Measurements from ENCODE around the gene UQCC2. TPM values are rescaled to one million over a fixed set of nuclear protein-coding genes. Genes with fewer than 3 reads are reported as not detected.
A peak's percentile ranks its signal among the peaks of the same experiment; 100 is the strongest.

Gene UQCC2
- 97.2 and 99.4 TPM in 2 replicates for total RNA-seq
- long read RNA-seq, full-length matches to known transcripts, result 36 of 49 reads
- long read RNA-seq, partial matches to known transcripts, result 4 of 49 reads
- long read RNA-seq, other reads (novel, unspliced or antisense), result 9 of 49 reads

- peaks cover 25% of the 10 kb centered on the region for H3K4me1 Mint-ChIP-seq (ENCODE audit: low read depth)
- H3K36me3 Mint-ChIP-seq (ENCODE audit: insufficient read depth), result peaks cover 9% of the 10 kb centered on the region
- peak; percentile 96 for DNase-seq (ENCODE audit: low spot score, unreplicated experiment)
- H3K27ac Mint-ChIP-seq, result peak within 1 kb of the TSS; percentile 99
- peak within 1 kb of the TSS; percentile 98 for H3K4me3 Mint-ChIP-seq (ENCODE audit: low read depth)
- TF ChIP-seq CTCF (IDR thresholded peaks at IDR 0.05; ENCODE audit: unreplicated experiment), result peak; percentile 61
- no peaks in the 10 kb centered on the region for H3K27me3 Mint-ChIP-seq
- H3K9me3 Mint-ChIP-seq (ENCODE audit: low read depth), result no peaks in the 10 kb centered on the region
Observed at GRCh38 chr6:33711140-33712129, at the start of gene UQCC2. TSS of gene UQCC2 (minus strand) at chr6:33711700. CDS start at chr6:33711686, 14 bp downstream.

- H3K4me3 Mint-ChIP-seq (ENCODE audit: low read depth), result no peak overlapping the region
- no peak overlapping the region for H3K27ac Mint-ChIP-seq
- no peaks in the 10 kb centered on the region for H3K4me1 Mint-ChIP-seq (ENCODE audit: low read depth)
- no peak for TF ChIP-seq CTCF (IDR thresholded peaks at IDR 0.05; ENCODE audit: unreplicated experiment)
- no peak for DNase-seq (ENCODE audit: low spot score, unreplicated experiment)
- no peaks in the 10 kb centered on the region for H3K36me3 Mint-ChIP-seq (ENCODE audit: insufficient read depth)
- no peaks in the 10 kb centered on the region for H3K9me3 Mint-ChIP-seq (ENCODE audit: low read depth)
- H3K27me3 Mint-ChIP-seq, result peaks cover 3% of the 10 kb centered on the region
Observed at GRCh38 chr6:33759887-33760629, 48.6 kb upstream of the UQCC2 start.

- Mint-ChIP-seq H3K4me3 (ENCODE audit: low read depth) (no peak overlapping the region), H3K27ac (no peak overlapping the region), H3K27me3 (peaks cover 3% of the 10 kb centered on the region)
Observed at GRCh38 chr6:33758815-33759216, 47.3 kb upstream of the UQCC2 start.

GRCh38 chr6:33757906-33758305 is 46.4 kb upstream of the UQCC2 start:
- no peak overlapping the region for H3K27ac Mint-ChIP-seq
- no peaks in the 10 kb centered on the region for H3K36me3 Mint-ChIP-seq (ENCODE audit: insufficient read depth)
- no peak overlapping the region for H3K4me3 Mint-ChIP-seq (ENCODE audit: low read depth)
- H3K4me1 Mint-ChIP-seq (ENCODE audit: low read depth), result no peaks in the 10 kb centered on the region
- H3K9me3 Mint-ChIP-seq (ENCODE audit: low read depth), result no peaks in the 10 kb centered on the region
- TF ChIP-seq CTCF (IDR thresholded peaks at IDR 0.05; ENCODE audit: unreplicated experiment), result no peak
- H3K27me3 Mint-ChIP-seq, result peaks cover 3% of the 10 kb centered on the region
- no peak for DNase-seq (ENCODE audit: low spot score, unreplicated experiment)

More at GRCh38 chr6:33758815-33759216, 47.3 kb upstream of the UQCC2 start:
- H3K4me1 Mint-ChIP-seq (ENCODE audit: low read depth), result no peaks in the 10 kb centered on the region
- no peaks in the 10 kb centered on the region for H3K36me3 Mint-ChIP-seq (ENCODE audit: insufficient read depth)
- no peak for DNase-seq (ENCODE audit: low spot score, unreplicated experiment)
- no peak for TF ChIP-seq CTCF (IDR thresholded peaks at IDR 0.05; ENCODE audit: unreplicated experiment)
- no peaks in the 10 kb centered on the region for H3K9me3 Mint-ChIP-seq (ENCODE audit: low read depth)

GRCh38 chr6:33757113-33757512 is 45.6 kb upstream of the UQCC2 start:
- TF ChIP-seq CTCF (IDR thresholded peaks at IDR 0.05; ENCODE audit: unreplicated experiment), result no peak
- no peak for DNase-seq (ENCODE audit: low spot score, unreplicated experiment)
- Mint-ChIP-seq H3K4me1 (ENCODE audit: low read depth) (peaks cover 2% of the 10 kb centered on the region), H3K27ac (no peak overlapping the region), H3K9me3 (ENCODE audit: low read depth) (no peaks in the 10 kb centered on the region), H3K36me3 (ENCODE audit: insufficient read depth) (no peaks in the 10 kb centered on the region), H3K4me3 (ENCODE audit: low read depth) (no peak overlapping the region), H3K27me3 (peaks cover 3% of the 10 kb centered on the region)

Data from progenitor cell of endocrine pancreas (in vitro differentiated cells).